Measurements from ENCODE around the gene CNTFR.
A peak's percentile ranks its signal among the peaks of the same experiment; 100 is the strongest.
"Not testable (repeated sequence)": the region's sequence is repeated elsewhere in the genome, so short reads cannot be mapped to it uniquely, and the experiment has no call there.

The CNTFR gene

DNA sequence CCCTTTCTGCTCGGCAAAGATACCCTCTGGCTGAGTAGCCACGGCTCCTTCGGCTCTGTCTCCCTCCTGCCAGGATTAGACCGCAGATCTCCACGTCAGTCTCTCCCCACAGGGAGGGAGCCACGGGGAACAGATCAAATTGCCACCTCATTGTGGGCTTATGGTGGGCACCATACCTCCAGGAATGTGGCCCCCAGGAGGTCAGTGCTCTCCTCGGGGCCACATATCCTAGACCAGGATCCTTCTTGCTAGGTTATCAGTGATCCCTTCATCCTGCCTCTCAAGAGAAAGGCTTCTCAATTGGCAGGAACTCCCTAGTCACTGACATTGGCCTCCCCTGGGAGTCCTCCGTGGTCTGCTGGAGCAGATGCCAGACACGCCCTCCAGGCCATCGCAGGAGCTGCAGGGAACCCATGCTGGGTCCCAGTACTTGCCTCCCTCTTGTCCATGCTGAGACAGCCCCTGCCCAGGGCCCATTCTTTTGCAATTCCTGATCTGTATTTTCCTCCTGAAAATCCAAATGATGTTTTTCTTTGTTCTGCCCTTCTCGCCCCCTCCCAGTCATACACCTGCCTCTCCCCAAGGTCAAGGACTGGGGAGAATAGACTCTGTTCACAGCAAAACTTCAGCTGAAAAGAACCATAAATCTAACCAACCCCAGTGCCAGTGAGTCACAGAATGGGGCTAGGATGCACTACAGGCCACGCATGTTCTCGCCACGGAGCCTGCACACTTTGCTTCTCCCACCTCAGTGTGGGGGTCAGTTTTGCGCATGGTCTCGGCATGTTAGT is 35.1 kb downstream of the CNTFR start:
- no peak for DNase-seq (ENCODE audit: low read depth)

DNA sequence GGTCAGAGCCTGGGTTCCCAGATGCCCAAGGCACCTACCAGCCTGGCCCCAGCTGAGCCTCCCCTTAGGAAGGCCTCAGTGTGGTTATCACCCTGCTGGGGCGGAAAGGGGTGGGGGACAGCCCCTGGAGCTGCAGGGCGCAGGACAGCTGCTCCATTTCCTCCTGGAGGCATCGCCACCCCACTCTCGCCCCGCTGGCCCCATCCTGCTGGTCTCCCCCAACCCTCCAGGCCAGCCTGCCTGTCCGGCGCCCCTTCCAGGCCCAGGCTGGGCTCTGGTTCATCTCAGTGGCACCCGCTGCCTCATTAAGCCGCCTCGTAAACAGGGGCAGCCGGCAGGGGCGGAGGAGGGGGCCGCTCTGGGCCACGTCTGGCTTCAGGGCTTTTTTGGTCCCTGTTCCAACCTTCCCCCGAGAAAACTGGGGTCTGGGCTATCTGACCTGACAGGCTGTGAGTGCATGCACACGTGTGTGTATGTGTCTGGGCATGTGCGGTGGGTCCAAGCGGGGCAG is 36.0 kb downstream of the CNTFR start:
- DNase-seq (ENCODE audit: low read depth) = no peak

DNA sequence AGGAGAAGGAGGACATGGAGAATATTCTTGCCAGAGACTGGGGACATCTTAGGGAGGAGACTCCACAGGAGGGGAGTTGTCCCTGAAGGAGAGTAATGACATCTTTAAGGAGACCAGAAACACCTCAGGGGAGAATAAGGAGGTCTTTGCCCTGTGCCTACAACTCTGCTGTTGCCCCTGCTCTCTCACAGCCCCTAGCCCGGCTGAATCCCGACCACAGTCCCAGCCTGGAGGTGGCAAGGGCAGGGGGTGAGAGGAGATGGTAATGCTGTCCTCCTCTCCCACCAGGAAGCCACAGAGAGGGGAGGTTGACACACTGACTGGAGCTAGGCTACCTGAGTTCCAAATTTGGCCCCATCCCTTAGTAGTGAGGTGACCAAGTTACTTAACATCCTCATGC is 36.5 kb downstream of the CNTFR start:
- DNase-seq (ENCODE audit: low read depth) = no peak

DNA sequence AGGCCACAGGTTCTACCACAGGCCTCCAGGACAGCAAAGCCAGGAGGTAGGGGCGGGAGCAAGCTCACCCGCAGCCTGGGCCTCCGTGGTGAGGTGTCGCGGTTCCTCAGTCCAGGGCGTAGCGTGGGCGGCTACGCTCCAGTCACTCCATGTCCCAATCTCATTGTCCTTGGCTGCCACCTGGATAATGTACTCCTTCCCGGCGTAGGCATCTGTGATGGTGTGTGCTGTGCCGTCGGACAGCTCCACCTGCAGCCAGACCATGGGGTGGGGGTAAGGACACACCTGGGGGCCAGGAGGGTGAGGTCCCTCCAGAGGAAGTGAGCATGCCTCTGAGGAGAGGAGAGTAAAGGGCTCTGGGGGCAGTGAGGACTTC is 36.9 kb downstream of the CNTFR start:
- no peak for DNase-seq (ENCODE audit: low read depth)

DNA sequence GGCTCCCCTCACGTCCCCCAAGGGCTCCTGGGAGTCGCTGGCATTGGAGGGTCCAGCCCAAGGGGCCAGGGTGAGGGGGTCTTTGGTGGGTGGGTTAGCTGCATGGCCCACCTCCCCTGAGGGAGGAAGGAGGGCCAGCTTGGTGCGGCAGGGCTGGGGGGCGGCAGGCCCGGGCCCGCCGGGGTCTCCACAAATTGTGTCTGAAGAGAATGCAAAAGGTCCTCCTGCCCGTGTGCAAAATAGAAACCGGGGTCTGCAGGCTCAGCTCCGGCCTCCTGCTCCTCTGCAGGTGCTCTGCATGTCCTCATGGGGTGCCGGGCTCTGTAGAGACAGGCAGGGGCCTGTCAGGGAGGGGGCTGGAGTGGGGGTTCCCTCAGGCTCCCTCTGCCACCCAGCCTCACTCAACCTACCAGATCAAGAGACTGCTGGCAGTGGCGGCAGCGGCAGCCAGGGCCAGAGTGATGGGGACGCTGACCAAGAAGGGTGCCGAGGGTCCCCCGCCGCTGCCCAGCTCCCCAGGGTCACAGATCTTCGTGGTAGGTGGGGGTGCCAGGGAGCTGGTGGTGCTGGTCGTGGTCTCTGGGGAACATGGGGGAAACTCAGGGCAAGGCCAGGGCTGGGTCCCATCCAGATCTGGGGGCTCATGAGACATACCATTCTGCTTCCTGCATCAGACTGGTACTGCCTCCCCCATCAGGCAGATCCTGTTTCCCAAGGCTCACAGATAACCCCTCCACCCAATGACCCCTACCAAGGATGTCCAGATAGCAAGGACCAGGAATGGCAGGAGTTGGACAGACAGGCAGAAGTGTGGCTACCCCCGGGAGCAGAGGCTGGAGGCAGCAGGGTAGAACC is 37.5 kb downstream of the CNTFR start:
- DNase-seq (ENCODE audit: low read depth) = no peak

GRCh38 chr9:34550681-34551270 is 38.7 kb downstream of the CNTFR start:
- DNase-seq (ENCODE audit: low read depth) = no peak

- DNase-seq (ENCODE audit: low read depth) = no peak
Observed at GRCh38 chr9:34550016-34550680, 39.4 kb downstream of the CNTFR start.

DNA sequence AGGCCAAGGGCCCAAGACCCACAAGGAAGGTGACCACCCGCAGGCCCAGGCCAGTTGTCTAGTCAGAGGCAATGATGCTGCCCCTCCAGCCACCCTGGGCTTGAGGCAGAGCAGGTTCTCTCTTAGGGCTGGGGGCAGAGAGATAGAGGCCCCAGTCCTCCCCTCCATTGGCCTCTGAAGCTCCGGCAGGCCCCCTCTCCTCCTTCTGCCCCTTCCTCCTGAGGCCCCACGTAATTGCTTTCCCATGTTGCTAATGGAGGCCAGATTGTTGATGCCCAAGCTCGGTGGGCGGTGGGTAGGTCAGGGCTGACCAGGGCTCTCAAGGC is 40.2 kb downstream of the CNTFR start:
- no peak for DNase-seq (ENCODE audit: low read depth)

- DNase-seq (ENCODE audit: low read depth) = no peak
Observed at GRCh38 chr9:34547960-34548611, 41.4 kb downstream of the CNTFR start.

DNA sequence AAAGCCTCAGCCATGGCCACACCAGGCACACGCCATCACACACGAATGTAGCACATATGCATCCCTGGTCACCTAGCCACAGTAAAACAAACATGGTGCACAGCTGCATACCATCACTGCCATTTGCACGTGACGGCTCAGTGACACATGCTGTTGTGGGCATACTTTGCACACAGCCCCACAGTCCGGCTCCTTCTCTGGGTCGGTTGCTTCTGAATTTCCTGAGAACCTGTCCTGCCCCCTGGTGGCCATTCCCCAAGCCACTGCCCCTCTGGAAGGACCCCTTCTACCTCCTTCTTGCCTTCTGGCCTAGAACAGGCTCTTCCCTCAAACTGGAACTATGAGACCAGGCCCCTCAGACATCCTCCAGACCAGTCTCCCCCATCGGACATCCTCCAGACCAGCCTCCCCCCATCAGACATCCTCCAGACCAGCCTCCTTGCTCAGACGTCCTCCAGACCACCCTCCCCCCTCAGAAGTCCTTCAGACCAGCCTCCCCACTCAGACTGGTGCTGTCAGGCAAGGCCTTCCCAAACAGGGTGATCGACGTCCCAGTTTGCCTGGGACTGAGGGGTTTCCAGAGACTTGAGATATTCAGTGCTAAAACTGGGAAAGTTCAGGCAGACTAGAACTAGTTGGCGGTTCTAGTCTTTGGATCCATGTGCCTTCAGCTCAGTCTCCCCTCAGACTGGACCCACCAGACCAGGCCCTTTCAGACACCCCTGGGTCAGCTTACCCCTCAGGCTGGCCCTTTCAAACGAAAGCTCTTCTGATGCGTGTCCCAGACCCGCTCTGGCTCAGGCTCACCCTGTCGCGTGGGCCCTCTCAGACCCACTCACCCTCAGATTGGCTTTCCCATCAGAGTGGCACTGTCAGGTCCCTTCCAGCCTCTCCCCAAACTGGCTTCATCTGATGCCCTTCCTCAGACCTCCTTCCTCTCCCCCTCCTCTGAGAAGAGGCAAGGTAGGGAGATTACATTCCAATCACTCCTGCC is 42.4 kb downstream of the CNTFR start:
- peak; percentile 11 for DNase-seq (ENCODE audit: low read depth)

DNA sequence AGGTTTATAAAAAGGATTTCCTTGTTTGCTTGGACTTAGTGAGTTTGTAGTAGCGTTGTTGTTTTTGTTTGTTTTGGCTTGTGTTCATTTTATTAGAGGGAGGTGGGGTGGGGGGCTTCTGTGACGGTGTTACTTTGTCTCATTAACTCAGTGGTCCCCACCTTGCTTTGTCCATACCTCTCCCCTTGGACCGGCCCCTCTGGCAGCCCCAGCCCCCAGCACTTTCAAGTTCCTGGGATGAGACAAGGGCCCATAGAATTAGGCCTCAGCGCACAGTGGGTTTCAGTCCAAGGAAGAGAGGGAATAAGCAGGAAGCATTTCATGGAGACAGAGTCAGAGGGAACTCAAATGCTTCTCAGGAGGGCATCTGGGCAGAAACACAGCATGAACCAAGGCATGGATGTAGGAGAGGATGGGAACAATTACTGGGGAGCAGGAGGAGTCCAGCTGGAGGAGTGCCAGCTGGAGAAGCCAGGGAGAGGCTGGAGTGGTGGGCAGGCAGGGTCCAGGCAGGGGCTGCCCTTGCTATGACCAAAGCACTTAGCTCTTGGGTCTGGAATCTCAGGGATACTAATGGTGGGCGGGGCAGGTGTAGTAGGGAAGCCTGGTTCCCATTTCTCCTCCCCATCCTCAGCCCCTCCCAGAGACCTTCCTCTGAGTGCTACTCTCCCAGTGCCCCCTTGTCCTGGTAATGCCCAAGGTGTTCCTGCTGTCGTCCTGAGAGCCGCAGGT is 43.3 kb downstream of the CNTFR start:
- DNase-seq (ENCODE audit: low read depth) = no peak

DNA sequence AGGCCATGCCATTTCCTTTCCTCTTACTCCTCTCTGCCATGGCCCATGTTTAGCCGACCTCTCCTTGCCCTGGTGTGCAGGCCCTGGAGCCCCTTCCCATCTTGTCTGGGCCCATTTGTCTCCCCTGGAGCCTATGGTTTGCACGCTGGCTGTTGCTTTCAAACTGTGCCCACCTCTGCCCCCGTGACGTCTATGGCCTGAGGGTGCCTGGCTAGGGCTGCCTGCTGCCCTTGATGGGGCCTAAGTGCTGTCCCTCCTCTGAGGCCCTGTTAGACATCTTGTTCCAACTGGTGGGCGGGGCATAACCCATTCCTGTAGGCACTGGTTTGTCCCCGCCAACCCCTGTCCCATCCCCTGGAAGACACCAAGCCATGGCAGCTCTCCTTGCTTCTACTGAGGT is 44.0 kb downstream of the CNTFR start:
- no peak for DNase-seq (ENCODE audit: low read depth)

DNA sequence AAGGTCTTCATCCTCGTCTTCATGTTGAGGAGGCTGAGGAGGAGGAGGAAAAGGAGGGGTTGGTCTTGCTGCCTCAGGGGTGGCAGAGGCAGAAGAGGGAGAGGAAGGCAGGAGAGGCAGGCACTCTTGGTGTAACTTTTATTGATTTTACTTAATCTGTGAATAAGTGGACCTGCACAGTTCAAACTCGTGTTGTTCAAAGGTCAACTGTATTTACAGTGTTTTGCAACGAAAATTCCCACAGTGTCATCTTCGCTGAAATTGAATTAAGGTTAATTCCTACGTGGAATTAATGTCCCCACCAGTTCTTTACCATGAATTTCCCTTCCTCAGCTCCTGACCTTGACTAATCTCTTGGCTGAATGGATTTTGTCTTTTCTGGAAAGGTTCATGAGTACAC is 45.5 kb downstream of the CNTFR start:
- no peak for DNase-seq (ENCODE audit: low read depth)

- no peak for DNase-seq (ENCODE audit: low read depth)
Observed at GRCh38 chr9:34541540-34541939, 48.0 kb downstream of the CNTFR start.

GRCh38 chr9:34540827-34541226 is 48.7 kb downstream of the CNTFR start:
- DNase-seq (ENCODE audit: low read depth) = no peak

GRCh38 chr9:34536685-34537084 is 52.8 kb downstream of the CNTFR start:
- DNase-seq (ENCODE audit: low read depth) = no peak

- not testable (repeated sequence) for DNase-seq (ENCODE audit: low read depth)
Observed at GRCh38 chr9:34532041-34532440, 57.5 kb downstream of the CNTFR start.

DNA sequence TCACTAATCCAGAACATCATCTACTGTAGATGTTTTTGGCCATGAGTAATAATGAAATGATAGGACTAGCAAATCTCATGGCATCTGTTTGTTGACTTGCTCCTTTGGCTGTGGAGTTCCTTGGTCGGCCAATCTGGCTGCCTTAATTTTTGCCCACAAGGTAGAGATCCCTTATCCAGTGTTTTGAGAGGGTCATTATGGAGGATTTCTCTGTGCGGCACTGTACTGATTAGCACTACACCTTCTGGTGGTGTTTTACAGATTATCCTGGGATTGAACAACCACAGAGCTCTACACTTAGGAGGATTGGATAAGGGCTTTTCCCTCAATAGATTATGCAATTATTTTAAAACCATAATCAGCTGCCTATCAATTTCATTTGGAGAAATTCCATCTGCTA is 63.5 kb downstream of the CNTFR start:
- no peak for DNase-seq (ENCODE audit: low read depth)

DNA sequence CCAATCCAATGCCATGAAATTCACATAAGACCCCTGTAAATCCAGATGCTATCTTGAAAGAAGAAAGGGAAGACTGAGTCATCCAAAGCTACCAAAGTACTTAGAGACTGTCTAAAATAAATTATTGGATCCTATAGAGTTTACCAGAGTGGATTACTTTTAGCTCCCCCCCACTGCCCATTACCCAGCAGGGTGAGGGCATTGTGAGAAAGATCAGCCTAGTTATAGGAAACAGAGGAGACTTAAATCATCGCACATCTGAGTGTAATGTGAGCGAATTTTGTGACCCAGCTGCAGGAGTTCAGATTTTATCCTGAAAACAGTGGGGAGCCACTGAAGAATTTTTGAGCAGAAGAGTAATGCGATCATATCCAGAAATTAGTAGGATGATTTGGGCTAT is 65.2 kb downstream of the CNTFR start:
- no peak for DNase-seq (ENCODE audit: low read depth)
